HCT116 (cell line): Measurements from ENCODE around the gene GJA1. TPM values are rescaled to one million over a fixed set of nuclear protein-coding genes. Genes with fewer than 3 reads are reported as not detected.

ENCODE experiments used
- ATAC-seq: fragments of 200-7000 bp; cut with Tn5 transposase; 2 replicates; pipeline ENCODE4 v1.9.1; 2020; ENCODE audit warnings: mild to moderate bottlenecking, moderate library complexity
- BruUV-seq: library from RNA; stranded (reverse); fragments of 400-500 nt; replicated peaks from 2 replicates; lab custom pipeline; 2021; lab: Mats Ljungman, UMichigan
- CTCF ChIA-PET: fragments of 300-600 bp; sonication (Branson Sonifier 250); formaldehyde crosslinking; loops from one replicate; lab custom pipeline; 2021; ENCODE audit warnings: antibody characterized with exemption; lab: Charles Lee
- POLR2A ChIA-PET: fragments of 300-600, 350-600 bp; sonication (Branson Sonifier 250); formaldehyde crosslinking; loops from one replicate; lab custom pipeline; 2021; ENCODE audit warnings: antibody characterized with exemption; lab: Charles Lee
- RAD21 ChIA-PET, 2 experiments: fragments of 300-600 bp; sonication (Branson Sonifier 250); formaldehyde crosslinking; loops; one replicate each; lab custom pipeline; 2023; ENCODE audit warnings: low total read pairs in 2 of 2; ENCODE audit not compliant: uncharacterized antibody in 2 of 2, unreplicated experiment in 2 of 2, low non-redundant PET in 1 of 2; lab: Charles Lee
- DNase-seq: peaks from one replicate; pipeline ENCODE4 v3.0.0-alpha.2; 2010; ENCODE audit warnings: low read depth, low spot score
- H2AFZ ChIP-seq: fragments of 200-600 bp; shearing (Covaris generic), sonication (generic); 2 replicates; pipeline ENCODE4 v1.6.1; 2017; ENCODE audit warnings: low read depth, mixed run types, mixed read lengths, antibody characterized with exemption, low read length; ENCODE audit not compliant: poor library complexity, severe bottlenecking
- H3K27ac ChIP-seq: 2 replicates; pipeline ENCODE4 v1.5.1; 2012; ENCODE audit warnings: low read depth, low read length
- H3K27me3 ChIP-seq: fragments of 200-600 bp; sonication (generic); 2 replicates; pipeline ENCODE4 v1.6.1; 2016; ENCODE audit warnings: mixed run types, low read length, mixed read lengths; ENCODE audit not compliant: insufficient read depth
- H3K36me3 ChIP-seq, 2 experiments: fragments of 200-500 bp in 1 of 2; fragments of 200-600 bp in 1 of 2; sonication (Bioruptor generic) in 1 of 2; sonication (generic) in 1 of 2; 2 replicates each; pipeline versions ENCODE4 v1.5.1 to v1.6.1; 2014 to 2016; ENCODE audit warnings: low read length in 2 of 2, inconsistent platforms in 1 of 2, mixed read lengths in 1 of 2, mixed run types in 1 of 2; ENCODE audit not compliant: insufficient read depth in 2 of 2, control insufficient read depth in 1 of 2
- H3K4me1 ChIP-seq, 2 experiments: fragments of 200-600 bp in 1 of 2; sonication (generic) in 1 of 2; 2 replicates each; pipeline versions ENCODE4 v1.5.1 to v1.6.1; 2012 to 2017; ENCODE audit warnings: low read length in 2 of 2, inconsistent platforms in 1 of 2, mild to moderate bottlenecking in 1 of 2, mixed read lengths in 1 of 2, mixed run types in 1 of 2, moderate library complexity in 1 of 2; ENCODE audit not compliant: insufficient read depth in 2 of 2, control insufficient read depth in 1 of 2
- H3K4me2 ChIP-seq: fragments of 200-600 bp; sonication (generic); 2 replicates; pipeline ENCODE4 v1.6.1; 2017; ENCODE audit warnings: mixed run types, low read length, mixed read lengths
- H3K4me3 ChIP-seq, 2 experiments: fragments of 200-600 bp in 1 of 2; sonication (generic) in 1 of 2; replicated peaks in 1 of 2; 2 replicates each; pipeline ENCODE4 v1.5.1; 2011 to 2016; ENCODE audit warnings: low read length in 2 of 2, control low read depth in 1 of 2, low read depth in 1 of 2, mild to moderate bottlenecking in 1 of 2, mixed read lengths in 1 of 2, mixed run types in 1 of 2
- H3K79me2 ChIP-seq: fragments of 200-600 bp; sonication (generic); 2 replicates; pipeline ENCODE4 v1.6.1; 2017; ENCODE audit warnings: mild to moderate bottlenecking, mixed run types, low read length, moderate library complexity, mixed read lengths; ENCODE audit not compliant: insufficient read depth
- H3K9ac ChIP-seq: fragments of 200-600 bp; sonication (generic); 2 replicates; pipeline ENCODE4 v1.6.1; 2016; ENCODE audit warnings: low read length, mixed read lengths
- H3K9me2 ChIP-seq: fragments of 200-600 bp; sonication (generic), shearing (Covaris generic); 2 replicates; pipeline ENCODE4 v1.6.1; 2017; ENCODE audit warnings: mixed run types, mild to moderate bottlenecking, moderate library complexity; ENCODE audit not compliant: insufficient read depth
- H3K9me3 ChIP-seq, 2 experiments: fragments of 200-500 bp in 1 of 2; fragments of 200-600 bp in 1 of 2; sonication (Bioruptor generic) in 1 of 2; sonication (generic) in 1 of 2; 2 replicates each; pipeline ENCODE4 v1.6.1; 2014 to 2017; ENCODE audit warnings: low read length in 2 of 2, mixed read lengths in 2 of 2, inconsistent platforms in 1 of 2, low read depth in 1 of 2, mild to moderate bottlenecking in 1 of 2, mixed run types in 1 of 2, moderate library complexity in 1 of 2; ENCODE audit not compliant: control insufficient read depth in 1 of 2, insufficient read depth in 1 of 2
- H4K20me1 ChIP-seq: fragments of 200-600 bp; sonication (generic), shearing (Covaris generic); 2 replicates; pipeline ENCODE4 v1.6.1; 2017; ENCODE audit warnings: mixed run types, mild to moderate bottlenecking, moderate library complexity; ENCODE audit not compliant: insufficient read depth
- EGR1 ChIP-seq: IDR thresholded peaks from 2 replicates; pipeline ENCODE4 v1.6.1; 2012; ENCODE audit warnings: low read depth
- EZH2 ChIP-seq: fragments of 200-600 bp; sonication (generic); IDR thresholded peaks from 2 replicates; pipeline ENCODE4 v1.6.1; 2017; ENCODE audit warnings: antibody characterized with exemption, mixed run types
- FOSL1 ChIP-seq: IDR thresholded peaks from 2 replicates; pipeline ENCODE4 v1.6.1; 2012; ENCODE audit warnings: low read depth
- POLR2A ChIP-seq: IDR thresholded peaks from 2 replicates; pipeline ENCODE4 v1.7.0; 2011; ENCODE audit warnings: borderline replicate concordance; ENCODE audit not compliant: insufficient read depth, insufficient read length; ENCODE audit errors: extremely low read depth
- REST ChIP-seq: IDR thresholded peaks from 2 replicates; pipeline ENCODE4 v1.6.1; 2012; ENCODE audit warnings: low read depth
- SIN3A ChIP-seq: IDR thresholded peaks from 2 replicates; pipeline ENCODE4 v1.6.1; 2012; ENCODE audit warnings: low read depth
- SP1 ChIP-seq: IDR thresholded peaks from 2 replicates; pipeline ENCODE4 v1.6.1; 2012; ENCODE audit warnings: low read depth
- SRF ChIP-seq: IDR thresholded peaks from 2 replicates; pipeline ENCODE4 v1.6.1; 2012; ENCODE audit warnings: low read depth
- TCF7L2 ChIP-seq: IDR thresholded peaks from 2 replicates; pipeline ENCODE4 v1.7.0; 2011; ENCODE audit warnings: borderline replicate concordance, inconsistent platforms; ENCODE audit not compliant: insufficient read depth, insufficient read length; ENCODE audit errors: extremely low read depth
- ZFX ChIP-seq: fragments of 450-650 bp; IDR thresholded peaks from 2 replicates; pipeline ENCODE4 v1.6.1; 2017
- intact Hi-C: fragments of 100-400 bp; cut with micrococcal nuclease; formaldehyde crosslinking; loops from 2 replicates; pipeline ENCODE4 v1.10.0; 2022
- total RNA-seq: library from RNA; stranded (reverse); gene quantifications from one replicate; pipeline ENCODE4 v1.2.1, GENCODE V29; 2021; ENCODE audit not compliant: unreplicated experiment
- TF ChIP-seq, protein P1 (sequence below): IDR thresholded peaks from 2 replicates; pipeline ENCODE4 v1.6.1; 2012
- TF ChIP-seq, protein P2 (sequence below), 3 experiments: fragments of 200-600 bp in 1 of 3; sonication (generic) in 1 of 3; IDR thresholded peaks in 2 of 3; conservative IDR thresholded peaks in 1 of 3; 2 replicates each; pipeline ENCODE4 v1.5.1; 2012 to 2017; ENCODE audit warnings: low read depth in 2 of 3, low read length in 2 of 3, antibody characterized with exemption in 1 of 3, borderline replicate concordance in 1 of 3, control low read depth in 1 of 3, mild to moderate bottlenecking in 1 of 3, mixed read lengths in 1 of 3, mixed run types in 1 of 3, moderate library complexity in 1 of 3; ENCODE audit not compliant: insufficient read depth in 1 of 3

GJA1 gene
- total RNA-seq, 1 experiment from 2014 or later = 1.1 TPM

DNA sequence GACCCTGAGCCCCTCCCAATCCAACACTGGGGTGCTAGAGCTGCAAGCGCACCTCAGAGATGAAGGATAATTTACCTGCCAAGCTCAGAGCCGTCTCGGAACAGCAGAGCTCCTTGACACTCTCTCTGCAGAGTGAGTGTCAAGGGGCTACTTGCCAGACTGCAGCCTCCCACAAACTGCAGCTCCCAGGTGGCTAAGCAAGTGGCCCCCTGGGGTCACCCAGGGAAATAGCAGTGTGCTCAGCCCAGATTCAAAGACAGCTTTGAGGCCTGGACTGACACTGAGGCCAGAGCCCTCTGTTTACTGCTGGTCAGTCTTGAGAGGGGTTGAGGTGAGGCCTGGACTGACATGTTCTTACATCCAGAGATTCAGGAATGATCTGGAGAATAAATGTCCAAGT lies 46.0 kb upstream of the GJA1 start:
- Histone ChIP-seq H3K4me1 (no peaks in the 10 kb centered on the region), H3K9me2 (no peaks in the 10 kb centered on the region), H3K9me3 (no peaks in the 10 kb centered on the region), H3K9ac (no peak overlapping the region), H3K79me2 (no peaks in the 10 kb centered on the region), H4K20me1 (no peaks in the 10 kb centered on the region), H3K4me2 (no peak overlapping the region)
- intact Hi-C loops = no loop called here
- CTCF ChIA-PET = no interaction called here
- TF ChIP-seq FOSL1 = no peak
- no peak for TF ChIP-seq TCF7L2
- TF ChIP-seq, all 23 proteins: peak for 0
- Histone ChIP-seq H3K27ac (no peak overlapping the region), H3K4me3 (no peak overlapping the region), H3K36me3 (no peaks in the 10 kb centered on the region), H3K27me3 (no peaks in the 10 kb centered on the region), H2AFZ (no peak overlapping the region)
- DNase-seq (no peak), ATAC-seq (no peak)
- RAD21 ChIA-PET = no interaction called here
- no TSS peak for BruUV-seq
- POLR2A ChIA-PET = no interaction called here

DNA sequence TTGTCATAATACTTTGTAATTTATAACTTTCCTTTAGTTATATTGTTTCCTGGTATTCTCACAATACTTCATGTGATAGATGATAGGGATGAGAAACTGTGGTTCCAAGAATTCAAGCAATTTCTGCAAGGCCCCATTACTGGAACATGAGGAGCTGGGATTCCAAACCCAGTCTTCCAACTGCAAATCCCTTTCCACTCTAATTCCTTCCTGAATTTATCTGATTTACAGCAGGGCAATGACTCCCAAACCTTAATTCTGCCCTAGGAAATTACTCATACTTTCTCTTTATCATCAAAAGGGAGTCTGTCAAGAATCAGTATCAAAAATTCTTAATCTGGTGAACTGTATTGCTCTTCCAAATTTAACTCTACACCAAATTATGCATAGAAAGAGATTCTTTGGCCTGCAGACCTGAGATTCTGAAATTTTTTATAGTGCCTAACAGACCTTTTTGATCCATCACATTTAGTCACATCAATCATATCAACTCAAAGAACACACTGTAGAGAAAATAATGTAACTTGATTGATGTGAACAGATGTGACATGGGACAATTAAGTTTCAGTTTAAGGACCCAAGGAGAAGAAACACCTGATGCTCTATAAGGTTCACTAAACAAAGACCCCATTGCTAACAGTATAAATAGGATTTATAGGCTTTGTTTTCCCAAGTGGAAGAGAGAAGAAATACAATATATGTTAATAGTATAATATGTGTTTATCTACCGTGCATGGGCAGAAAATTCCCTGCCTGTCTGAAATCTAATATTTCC lies 41.5 kb upstream of the GJA1 start:
- ChIA-PET CTCF (no interaction called here), POLR2A (no interaction called here), RAD21 (no interaction called here)
- intact Hi-C loops = no loop called here
- no peaks in the 10 kb centered on the region for H3K79me2 ChIP-seq
- H3K4me2 ChIP-seq = no peak overlapping the region
- H3K9ac ChIP-seq = no peak overlapping the region
- H3K4me1 ChIP-seq = no peaks in the 10 kb centered on the region
- H3K36me3 ChIP-seq = no peaks in the 10 kb centered on the region
- no peak for DNase-seq
- H3K9me3 ChIP-seq = no peaks in the 10 kb centered on the region
- no peaks in the 10 kb centered on the region for H3K27me3 ChIP-seq
- BruUV-seq = no TSS peak
- no peak overlapping the region for H2AFZ ChIP-seq
- H3K4me3 ChIP-seq = no peak overlapping the region
- ATAC-seq = no peak
- no peaks in the 10 kb centered on the region for H4K20me1 ChIP-seq
- no peaks in the 10 kb centered on the region for H3K9me2 ChIP-seq
- H3K27ac ChIP-seq = no peak overlapping the region
- no peak for TF ChIP-seq SP1
- no peak for TF ChIP-seq POLR2A
- TF ChIP-seq ZFX = no peak
- TF ChIP-seq REST = no peak
- TF ChIP-seq SIN3A = no peak
- TF ChIP-seq, protein P1, sequence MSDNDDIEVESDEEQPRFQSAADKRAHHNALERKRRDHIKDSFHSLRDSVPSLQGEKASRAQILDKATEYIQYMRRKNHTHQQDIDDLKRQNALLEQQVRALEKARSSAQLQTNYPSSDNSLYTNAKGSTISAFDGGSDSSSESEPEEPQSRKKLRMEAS = no peak
- TF ChIP-seq, protein P2, sequence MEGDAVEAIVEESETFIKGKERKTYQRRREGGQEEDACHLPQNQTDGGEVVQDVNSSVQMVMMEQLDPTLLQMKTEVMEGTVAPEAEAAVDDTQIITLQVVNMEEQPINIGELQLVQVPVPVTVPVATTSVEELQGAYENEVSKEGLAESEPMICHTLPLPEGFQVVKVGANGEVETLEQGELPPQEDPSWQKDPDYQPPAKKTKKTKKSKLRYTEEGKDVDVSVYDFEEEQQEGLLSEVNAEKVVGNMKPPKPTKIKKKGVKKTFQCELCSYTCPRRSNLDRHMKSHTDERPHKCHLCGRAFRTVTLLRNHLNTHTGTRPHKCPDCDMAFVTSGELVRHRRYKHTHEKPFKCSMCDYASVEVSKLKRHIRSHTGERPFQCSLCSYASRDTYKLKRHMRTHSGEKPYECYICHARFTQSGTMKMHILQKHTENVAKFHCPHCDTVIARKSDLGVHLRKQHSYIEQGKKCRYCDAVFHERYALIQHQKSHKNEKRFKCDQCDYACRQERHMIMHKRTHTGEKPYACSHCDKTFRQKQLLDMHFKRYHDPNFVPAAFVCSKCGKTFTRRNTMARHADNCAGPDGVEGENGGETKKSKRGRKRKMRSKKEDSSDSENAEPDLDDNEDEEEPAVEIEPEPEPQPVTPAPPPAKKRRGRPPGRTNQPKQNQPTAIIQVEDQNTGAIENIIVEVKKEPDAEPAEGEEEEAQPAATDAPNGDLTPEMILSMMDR (IDR thresholded peaks at IDR 0.05 in 2 of 3, conservative IDR thresholded peaks at IDR 0.05 in 1 of 3; ENCODE audit: borderline replicate concordance in 1 of 3, insufficient read depth in 1 of 3, low read depth in 2 of 3, low read length in 2 of 3) = no peak
- TF ChIP-seq EGR1 = no peak
- no peak for TF ChIP-seq SRF
- TF ChIP-seq EZH2 = no peak
